Measurements from ENCODE around the gene DMD. TPM values are rescaled to one million over a fixed set of nuclear protein-coding genes. Genes with fewer than 3 reads are reported as not detected.

The DMD gene
- total and polyA plus RNA-seq, 9 donors: 14.0 to 70.5 (median 37.6) TPM

DNA sequence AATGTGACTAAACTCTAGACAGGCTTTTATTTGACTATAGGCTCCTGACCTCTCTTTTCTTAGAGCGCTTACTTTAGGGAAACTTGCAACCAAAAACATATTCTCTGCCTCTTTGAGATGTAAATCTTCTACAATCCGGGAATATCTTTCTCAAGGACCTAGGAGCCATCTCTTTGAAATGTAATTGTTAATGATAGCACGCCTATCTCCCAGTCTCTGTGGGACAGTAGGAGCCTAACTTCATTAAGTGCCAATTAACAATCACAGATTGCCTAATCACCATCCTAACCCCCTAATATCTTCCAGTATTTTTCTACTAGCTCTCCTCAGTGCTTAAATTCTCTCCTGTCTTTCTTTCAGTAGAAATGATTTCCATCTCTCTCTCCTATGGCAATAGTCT, 628.6 kb downstream of the DMD start:
- no peak for DNase-seq
- Histone ChIP-seq H3K27me3 (no peaks in the 10 kb centered on the region), H3K4me1 (ENCODE audit: insufficient read depth) (no peaks in the 10 kb centered on the region), H3K4me3 (no peak overlapping the region), H3K27ac (no peak overlapping the region), H3K9me3 (no peaks in the 10 kb centered on the region), H3K36me3 (no peaks in the 10 kb centered on the region)
- intact Hi-C loops (cut with DNase I): no loop called here
- WGBS, 3 donors: 45 to 54% (median 47%) methylated on average over 3 of the region's 3 CpGs
- no peak for TF ChIP-seq EP300 (IDR thresholded peaks at IDR 0.05)
- TF ChIP-seq, protein P1, sequence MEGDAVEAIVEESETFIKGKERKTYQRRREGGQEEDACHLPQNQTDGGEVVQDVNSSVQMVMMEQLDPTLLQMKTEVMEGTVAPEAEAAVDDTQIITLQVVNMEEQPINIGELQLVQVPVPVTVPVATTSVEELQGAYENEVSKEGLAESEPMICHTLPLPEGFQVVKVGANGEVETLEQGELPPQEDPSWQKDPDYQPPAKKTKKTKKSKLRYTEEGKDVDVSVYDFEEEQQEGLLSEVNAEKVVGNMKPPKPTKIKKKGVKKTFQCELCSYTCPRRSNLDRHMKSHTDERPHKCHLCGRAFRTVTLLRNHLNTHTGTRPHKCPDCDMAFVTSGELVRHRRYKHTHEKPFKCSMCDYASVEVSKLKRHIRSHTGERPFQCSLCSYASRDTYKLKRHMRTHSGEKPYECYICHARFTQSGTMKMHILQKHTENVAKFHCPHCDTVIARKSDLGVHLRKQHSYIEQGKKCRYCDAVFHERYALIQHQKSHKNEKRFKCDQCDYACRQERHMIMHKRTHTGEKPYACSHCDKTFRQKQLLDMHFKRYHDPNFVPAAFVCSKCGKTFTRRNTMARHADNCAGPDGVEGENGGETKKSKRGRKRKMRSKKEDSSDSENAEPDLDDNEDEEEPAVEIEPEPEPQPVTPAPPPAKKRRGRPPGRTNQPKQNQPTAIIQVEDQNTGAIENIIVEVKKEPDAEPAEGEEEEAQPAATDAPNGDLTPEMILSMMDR (IDR thresholded peaks at IDR 0.05): no peak
- no peak for TF ChIP-seq POLR2A (IDR thresholded peaks at IDR 0.05)

DNA sequence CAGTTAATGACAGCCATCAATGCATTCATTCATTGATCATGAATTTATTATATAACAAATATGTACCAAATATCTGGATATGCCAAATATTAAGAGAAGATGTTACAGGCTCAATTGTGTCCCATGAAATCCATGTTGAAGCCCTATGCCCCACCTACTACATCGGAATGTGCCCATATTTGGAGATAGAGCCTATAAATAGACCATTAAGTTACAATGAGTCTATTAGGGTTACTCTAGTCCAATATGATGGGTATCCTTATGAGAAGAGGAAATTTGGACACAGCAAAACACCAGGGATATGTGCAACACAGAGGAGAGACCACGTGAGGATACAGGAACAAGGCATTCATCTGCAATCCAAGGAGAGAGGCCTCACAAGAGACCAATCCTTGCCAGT, 634.5 kb downstream of the DMD start:
- no peak for DNase-seq
- no peak overlapping the region for H3K4me3 ChIP-seq
- WGBS, 3 donors: 74 to 82% (median 78%) methylated on average over 2 of the region's 2 CpGs
- TF ChIP-seq, protein P1 (IDR thresholded peaks at IDR 0.05): no peak
- no peak for TF ChIP-seq POLR2A (IDR thresholded peaks at IDR 0.05)
- H3K4me1 ChIP-seq (ENCODE audit: insufficient read depth): no peaks in the 10 kb centered on the region
- H3K27me3 ChIP-seq: no peaks in the 10 kb centered on the region
- H3K36me3 ChIP-seq: no peaks in the 10 kb centered on the region
- H3K9me3 ChIP-seq: no peaks in the 10 kb centered on the region
- intact Hi-C loops (cut with DNase I): no loop called here
- H3K27ac ChIP-seq: no peak overlapping the region

DNA sequence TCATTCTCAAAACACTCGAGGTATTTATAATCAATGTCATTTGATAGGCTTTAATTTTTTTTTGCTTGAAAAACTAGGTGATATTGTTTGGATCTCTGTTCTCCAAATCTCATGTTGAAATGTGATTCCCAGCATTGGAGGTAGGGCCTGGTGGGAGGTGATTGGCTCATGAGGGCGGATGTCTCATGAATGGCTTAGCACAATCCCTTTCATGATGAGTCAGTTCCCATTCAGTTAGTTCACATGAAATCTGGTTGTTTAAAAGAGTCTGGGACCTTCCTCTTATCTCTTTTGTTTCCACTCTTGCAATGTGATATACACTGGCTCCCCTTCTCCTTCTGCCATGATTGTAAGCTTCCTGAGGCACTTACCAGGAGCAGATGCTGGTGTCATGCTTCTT, 638.7 kb downstream of the DMD start:
- H3K27me3 ChIP-seq: no peaks in the 10 kb centered on the region

DNA sequence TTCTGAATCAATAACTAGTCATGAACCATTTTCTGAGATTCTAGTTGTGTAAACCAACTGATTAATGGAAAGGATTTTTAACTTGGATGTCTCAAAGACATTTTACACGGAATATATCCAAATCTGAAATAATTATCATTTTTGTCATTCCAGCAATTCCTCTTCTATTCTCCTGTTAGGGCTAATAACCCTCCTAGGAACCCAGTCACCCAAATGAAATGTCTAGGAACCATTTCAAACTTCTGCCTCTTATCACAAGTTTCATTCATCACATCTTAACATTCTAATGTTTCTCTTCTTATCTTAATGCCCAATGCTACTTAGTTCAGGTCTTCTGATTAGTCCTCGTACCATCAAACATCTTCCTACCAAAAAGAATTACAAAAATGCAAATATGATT, 639.8 kb downstream of the DMD start:
- Histone ChIP-seq H3K4me1 (ENCODE audit: insufficient read depth) (no peaks in the 10 kb centered on the region), H3K36me3 (no peaks in the 10 kb centered on the region), H3K4me3 (no peak overlapping the region), H3K9me3 (no peaks in the 10 kb centered on the region), H3K27ac (no peak overlapping the region), H3K27me3 (no peaks in the 10 kb centered on the region)
- WGBS, 3 donors: 7 to 17% (median 15%) methylated on average over 2 of the region's 2 CpGs
- no peak for TF ChIP-seq POLR2A (IDR thresholded peaks at IDR 0.05)
- TF ChIP-seq, protein P1 (IDR thresholded peaks at IDR 0.05): no peak
- no peak for TF ChIP-seq EP300 (IDR thresholded peaks at IDR 0.05)
- intact Hi-C loops (cut with DNase I): no loop called here
- DNase-seq: no peak

More for the DNA sequence above, 638.7 kb downstream of the DMD start:
- Histone ChIP-seq H3K27ac (no peak overlapping the region), H3K4me1 (ENCODE audit: insufficient read depth) (no peaks in the 10 kb centered on the region), H3K9me3 (no peaks in the 10 kb centered on the region), H3K36me3 (no peaks in the 10 kb centered on the region), H3K4me3 (no peak overlapping the region)
- TF ChIP-seq EP300 (IDR thresholded peaks at IDR 0.05): no peak
- TF ChIP-seq, protein P1 (IDR thresholded peaks at IDR 0.05): no peak
- TF ChIP-seq POLR2A (IDR thresholded peaks at IDR 0.05): no peak
- intact Hi-C loops (cut with DNase I): no loop called here
- 70 to 81% (median 71%) methylated on average over 2 of the region's 2 CpGs for WGBS, 3 donors
- DNase-seq: no peak

DNA sequence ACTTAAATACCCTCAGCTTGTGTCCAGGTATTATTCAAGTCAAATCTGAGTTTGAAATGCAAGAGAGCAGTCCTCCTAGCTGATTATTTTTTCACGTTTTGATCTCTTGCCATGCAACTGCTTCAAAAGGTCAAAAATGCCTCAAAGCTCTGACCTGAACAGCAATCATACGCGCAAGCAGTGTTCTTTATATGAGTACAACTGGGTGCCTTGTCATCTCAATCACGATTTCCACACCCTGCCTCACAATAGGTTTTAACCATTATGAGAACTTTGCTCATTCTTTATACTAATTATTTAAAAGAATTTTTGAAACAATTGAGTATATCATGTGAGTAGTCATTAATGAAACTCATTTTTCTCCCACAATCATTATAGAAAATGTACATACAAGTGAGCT, 649.1 kb downstream of the DMD start:
- Histone ChIP-seq H3K27me3 (no peaks in the 10 kb centered on the region), H3K36me3 (no peaks in the 10 kb centered on the region), H3K4me1 (ENCODE audit: insufficient read depth) (no peaks in the 10 kb centered on the region), H3K9me3 (no peaks in the 10 kb centered on the region), H3K4me3 (no peak overlapping the region), H3K27ac (no peak overlapping the region)
- intact Hi-C loops (cut with DNase I): no loop called here
- no peak for TF ChIP-seq EP300 (IDR thresholded peaks at IDR 0.05)
- no peak for TF ChIP-seq POLR2A (IDR thresholded peaks at IDR 0.05)
- TF ChIP-seq, protein P1 (IDR thresholded peaks at IDR 0.05): no peak
- WGBS, 3 donors: 66 to 69% (median 67%) methylated on average over 4 of the region's 4 CpGs
- no peak for DNase-seq

All from ovary (tissue), 9 donors.